ENCODE results near the gene GPR132.

Gene GPR132

GRCh38 chr14:105094193-105094907 lies 29.1 kb upstream of the GPR132 start:
- no peak for TF ChIP-seq CTCF (IDR thresholded peaks at IDR 0.05; ENCODE audit: low read length, missing control alignments)
- H3K4me3 ChIP-seq (replicated peaks; ENCODE audit: low read depth, low read length): peak overlapping the region; percentile 68
- DNase-seq (ENCODE audit: low read depth): no peak

DNA sequence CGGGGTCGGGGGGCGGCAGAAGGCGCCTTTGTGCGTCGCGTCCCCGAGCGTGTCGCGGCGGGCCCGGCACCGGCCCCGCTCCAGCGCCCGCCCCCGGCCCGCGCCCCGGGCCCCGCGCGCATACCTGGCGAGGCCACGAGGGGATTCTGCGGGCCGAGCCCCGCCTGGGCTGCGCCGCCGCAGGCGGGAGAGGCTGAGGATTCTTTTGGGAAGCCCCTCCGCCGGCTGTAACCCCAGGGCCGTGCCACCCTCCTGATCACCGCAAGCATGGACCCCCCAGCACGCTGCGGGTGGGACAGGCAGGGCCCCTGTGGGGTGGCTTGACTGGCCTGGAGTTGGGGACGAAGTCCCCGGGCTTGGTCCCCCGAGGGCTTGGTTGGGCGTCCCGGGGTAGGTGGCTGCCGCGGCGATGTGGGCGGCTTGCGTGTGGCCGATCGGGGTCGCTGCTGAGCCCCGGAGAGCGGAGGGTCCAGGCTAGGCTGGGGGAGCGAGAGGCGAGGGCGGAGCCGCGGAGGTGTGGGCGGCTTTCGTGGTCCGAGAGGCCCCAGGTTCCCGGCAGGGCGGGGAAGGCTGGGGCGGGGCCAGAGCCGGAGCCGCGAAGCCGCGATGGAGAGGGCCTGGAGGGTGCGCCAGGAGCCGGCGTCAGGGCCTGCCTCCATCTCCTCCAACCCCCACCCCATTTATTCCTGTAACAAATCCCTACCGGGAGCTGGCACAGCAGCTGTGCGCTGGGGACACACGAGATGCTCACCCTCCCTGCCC lies 28.4 kb upstream of the GPR132 start:
- TF ChIP-seq CTCF (IDR thresholded peaks at IDR 0.05; ENCODE audit: low read length, missing control alignments): peak; percentile 38
- peak; percentile 75 for DNase-seq (ENCODE audit: low read depth)
- H3K4me3 ChIP-seq (replicated peaks; ENCODE audit: low read depth, low read length): peak overlapping the region; percentile 68

GRCh38 chr14:105093038-105093430 lies 27.8 kb upstream of the GPR132 start:
- H3K4me3 ChIP-seq (replicated peaks; ENCODE audit: low read depth, low read length): peak overlapping the region; percentile 68
- TF ChIP-seq CTCF (IDR thresholded peaks at IDR 0.05; ENCODE audit: low read length, missing control alignments): no peak
- DNase-seq (ENCODE audit: low read depth): peak; percentile 49

DNA sequence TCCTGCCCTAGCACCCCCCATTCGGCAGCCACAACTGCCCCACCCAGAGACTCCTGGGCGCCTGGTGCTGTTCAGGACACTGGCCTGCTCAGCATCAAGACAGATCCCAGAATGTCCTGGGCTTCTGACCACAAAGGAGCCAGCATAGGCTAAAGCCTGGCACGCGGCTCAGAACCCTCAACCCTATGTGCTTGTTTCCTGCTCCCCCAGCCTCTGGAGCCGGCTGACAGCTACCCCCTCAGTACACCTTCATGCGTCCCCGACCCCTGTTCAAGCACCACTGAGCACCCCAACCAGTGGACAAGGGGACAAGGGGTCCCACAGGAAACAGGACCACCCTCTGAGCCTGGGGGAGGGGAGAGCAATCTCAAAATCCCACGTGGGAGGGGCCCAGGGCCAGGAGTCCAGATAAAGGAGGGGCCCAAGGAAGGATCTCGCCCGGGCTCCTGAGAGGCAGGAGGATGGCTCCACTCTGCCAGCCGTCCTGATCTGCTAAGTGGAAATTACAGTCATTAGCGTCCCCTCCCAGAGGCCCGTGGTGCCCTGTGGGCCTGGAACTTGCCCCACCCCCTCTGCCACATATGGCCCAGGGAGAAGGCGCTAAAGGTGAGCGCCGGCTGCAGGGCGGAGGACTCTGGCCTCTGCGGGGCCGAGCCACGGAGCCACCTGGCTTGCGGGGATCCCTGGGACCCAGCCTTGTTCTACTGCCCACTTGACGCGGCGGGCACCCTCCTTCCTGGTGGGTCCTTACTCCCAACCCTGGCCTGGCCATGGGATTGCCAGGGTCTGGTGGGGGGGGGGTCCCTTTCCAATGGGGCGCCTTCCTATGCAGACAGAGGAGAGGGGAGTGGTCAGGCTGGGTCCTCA lies 27.2 kb upstream of the GPR132 start:
- TF ChIP-seq CTCF (IDR thresholded peaks at IDR 0.05; ENCODE audit: low read length, missing control alignments): no peak
- DNase-seq (ENCODE audit: low read depth): no peak
- peak overlapping the region; percentile 68 for H3K4me3 ChIP-seq (replicated peaks; ENCODE audit: low read depth, low read length)

- TF ChIP-seq CTCF (IDR thresholded peaks at IDR 0.05; ENCODE audit: low read length, missing control alignments): no peak
- no peak for DNase-seq (ENCODE audit: low read depth)
- no peak overlapping the region for H3K4me3 ChIP-seq (replicated peaks; ENCODE audit: low read depth, low read length)
Observed at GRCh38 chr14:105091517-105092170, 26.4 kb upstream of the GPR132 start.

GRCh38 chr14:105091054-105091516 lies 25.9 kb upstream of the GPR132 start:
- TF ChIP-seq CTCF (IDR thresholded peaks at IDR 0.05; ENCODE audit: low read length, missing control alignments): no peak
- DNase-seq (ENCODE audit: low read depth): no peak
- H3K4me3 ChIP-seq (replicated peaks; ENCODE audit: low read depth, low read length): no peak overlapping the region
